OCI-LY1 (cell line): ENCODE data around the gene DCDC2.

ENCODE experiments used
- EZH2 ChIP-seq: fragments of 200-600 bp; sonication (generic), shearing (Covaris generic); IDR thresholded peaks from 2 replicates; pipeline ENCODE4 v1.8.0; 2017; ENCODE audit warnings: borderline replicate concordance, mixed run types, mild to moderate bottlenecking, antibody characterized with exemption, low read length, moderate library complexity, mixed read lengths
- TF ChIP-seq, protein P1 (sequence below): fragments of 200-600 bp; sonication (generic), shearing (Covaris generic); IDR thresholded peaks from 2 replicates; pipeline ENCODE4 v1.5.1; 2017; ENCODE audit warnings: mild to moderate bottlenecking, antibody characterized with exemption, low read length, moderate library complexity, mixed read lengths

DNA sequence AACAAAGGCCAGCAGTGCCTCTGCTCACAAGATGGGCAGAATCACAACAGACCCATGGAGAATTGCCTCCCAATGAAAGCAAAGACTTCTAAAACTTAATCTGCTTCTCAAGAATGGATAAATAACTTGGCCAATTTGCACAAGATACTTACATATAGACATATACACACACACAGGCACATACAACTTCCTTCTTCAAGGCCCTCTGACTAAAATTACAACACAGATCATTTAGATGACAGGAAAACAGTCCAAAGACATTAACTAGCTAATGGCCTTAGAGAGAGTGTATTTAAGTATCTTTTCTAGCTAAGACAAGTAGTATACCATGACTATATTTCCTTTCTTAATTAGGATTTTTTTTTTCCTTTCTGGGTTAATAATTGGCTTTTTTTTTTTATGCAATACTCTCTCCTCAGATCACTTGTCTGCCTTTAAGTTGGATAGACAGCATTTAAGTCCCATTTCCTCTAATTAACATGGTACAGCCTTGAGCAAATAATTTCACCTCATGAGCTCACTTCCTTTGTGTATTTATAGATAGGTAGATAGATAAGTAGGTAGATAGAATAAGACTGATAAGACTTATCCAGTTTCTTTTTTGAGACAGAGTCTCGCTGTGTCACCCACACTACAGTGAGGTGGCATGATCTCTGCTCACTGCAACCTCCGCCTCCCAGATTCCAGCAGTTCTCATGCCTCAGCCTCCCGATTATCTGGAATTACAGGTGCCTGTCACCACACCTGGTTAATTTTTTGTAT is 161.8 kb downstream of the DCDC2 start:
- TF ChIP-seq, protein P1, sequence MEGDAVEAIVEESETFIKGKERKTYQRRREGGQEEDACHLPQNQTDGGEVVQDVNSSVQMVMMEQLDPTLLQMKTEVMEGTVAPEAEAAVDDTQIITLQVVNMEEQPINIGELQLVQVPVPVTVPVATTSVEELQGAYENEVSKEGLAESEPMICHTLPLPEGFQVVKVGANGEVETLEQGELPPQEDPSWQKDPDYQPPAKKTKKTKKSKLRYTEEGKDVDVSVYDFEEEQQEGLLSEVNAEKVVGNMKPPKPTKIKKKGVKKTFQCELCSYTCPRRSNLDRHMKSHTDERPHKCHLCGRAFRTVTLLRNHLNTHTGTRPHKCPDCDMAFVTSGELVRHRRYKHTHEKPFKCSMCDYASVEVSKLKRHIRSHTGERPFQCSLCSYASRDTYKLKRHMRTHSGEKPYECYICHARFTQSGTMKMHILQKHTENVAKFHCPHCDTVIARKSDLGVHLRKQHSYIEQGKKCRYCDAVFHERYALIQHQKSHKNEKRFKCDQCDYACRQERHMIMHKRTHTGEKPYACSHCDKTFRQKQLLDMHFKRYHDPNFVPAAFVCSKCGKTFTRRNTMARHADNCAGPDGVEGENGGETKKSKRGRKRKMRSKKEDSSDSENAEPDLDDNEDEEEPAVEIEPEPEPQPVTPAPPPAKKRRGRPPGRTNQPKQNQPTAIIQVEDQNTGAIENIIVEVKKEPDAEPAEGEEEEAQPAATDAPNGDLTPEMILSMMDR, result no peak
- no peak for TF ChIP-seq EZH2
